OCI-LY3 (cell line): ENCODE data around the gene SH3GL3.

Experiments
- H2AFZ ChIP-seq: fragments of 200-600, 300-600 bp; shearing (Covaris generic); 2 replicates; pipeline ENCODE4 v1.6.0; 2014; ENCODE audit warnings: antibody characterized with exemption, low read depth, low read length
- H3K27ac ChIP-seq: fragments of 200-600, 300-600 bp; sonication (generic); 2 replicates; pipeline ENCODE4 v1.5.1; 2014; ENCODE audit warnings: mild to moderate bottlenecking, low read length, moderate library complexity, mixed read lengths
- H3K27me3 ChIP-seq: fragments of 200-600, 300-600 bp; sonication (generic); 2 replicates; pipeline ENCODE4 v1.6.1; 2014; ENCODE audit warnings: low read depth, low read length, mixed read lengths
- H3K36me3 ChIP-seq: fragments of 200-600, 300-600 bp; sonication (generic); replicated peaks from 2 replicates; pipeline ENCODE3; 2014; ENCODE audit warnings: low read depth, low read length, mixed read lengths
- H3K4me1 ChIP-seq: fragments of 300-600, 200-600 bp; sonication (generic); 2 replicates; pipeline ENCODE4 v1.6.1; 2014; ENCODE audit warnings: low read length, mixed read lengths
- H3K4me2 ChIP-seq: fragments of 200-600, 300-600 bp; sonication (generic); 2 replicates; pipeline ENCODE4 v1.6.1; 2014; ENCODE audit warnings: low read length, mixed read lengths
- H3K4me3 ChIP-seq: fragments of 300-600, 200-600 bp; sonication (generic); 2 replicates; pipeline ENCODE4 v1.5.1; 2014; ENCODE audit warnings: antibody characterized with exemption, mild to moderate bottlenecking, low read length, moderate library complexity
- H3K79me2 ChIP-seq: fragments of 300-600, 200-600 bp; shearing (Covaris generic); 2 replicates; pipeline ENCODE4 v1.6.1; 2014; ENCODE audit warnings: mild to moderate bottlenecking, low read length, mixed read lengths
- H3K9ac ChIP-seq: fragments of 300-600, 200-600 bp; shearing (Covaris generic); 2 replicates; pipeline ENCODE4 v1.6.0; 2014; ENCODE audit warnings: mild to moderate bottlenecking, low read length, moderate library complexity
- H3K9me3 ChIP-seq: fragments of 200-600, 300-600 bp; shearing (Covaris generic); 2 replicates; pipeline ENCODE4 v1.6.1; 2014; ENCODE audit warnings: low read length, mixed read lengths; ENCODE audit not compliant: insufficient read depth
- H4K20me1 ChIP-seq: fragments of 200-600, 300-600 bp; sonication (generic); 2 replicates; pipeline ENCODE4 v1.6.1; 2016; ENCODE audit warnings: low read length, mixed read lengths; ENCODE audit not compliant: insufficient read depth
- EZH2phosphoT487 ChIP-seq: fragments of 200-600 bp; shearing (Covaris generic); IDR thresholded peaks from 2 replicates; pipeline ENCODE4 v1.6.1; 2018; ENCODE audit warnings: antibody characterized with exemption, mixed run types, low read depth
- TF ChIP-seq, protein P1 (sequence below): fragments of 200-600, 300-600 bp; sonication (generic); IDR thresholded peaks from 2 replicates; pipeline ENCODE4 v1.5.1; 2014; ENCODE audit warnings: antibody characterized with exemption, low read length, low read depth

The SH3GL3 gene

DNA sequence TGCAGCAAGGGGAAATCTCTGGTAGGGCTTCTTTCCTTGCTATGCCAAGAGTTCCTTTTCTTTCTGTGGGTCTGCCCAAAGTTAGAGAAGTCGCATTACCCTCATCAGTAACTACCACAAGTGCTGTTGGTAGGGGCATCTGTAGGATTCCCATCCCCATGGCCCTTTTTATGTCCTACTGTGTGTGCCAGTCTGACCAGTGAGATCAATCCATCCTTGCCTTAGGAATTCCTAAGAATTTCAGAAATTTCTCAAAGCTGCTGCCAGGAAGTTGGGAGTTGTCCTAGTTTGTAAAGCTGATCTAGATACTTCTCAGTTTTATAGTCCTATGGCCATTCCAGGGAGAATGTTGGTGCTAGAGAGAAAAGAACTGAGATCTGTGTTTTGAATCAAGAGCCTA is 36.5 kb downstream of the SH3GL3 start:
- no peak overlapping the region for H3K4me2 ChIP-seq
- H3K9ac ChIP-seq, result no peak overlapping the region
- no peaks in the 10 kb centered on the region; the same call in 1 of the 2 replicates for H3K9me3 ChIP-seq
- no peak overlapping the region for H3K4me3 ChIP-seq
- no peaks in the 10 kb centered on the region for H3K79me2 ChIP-seq
- H4K20me1 ChIP-seq, result no peaks in the 10 kb centered on the region
- H3K27ac ChIP-seq, result no peak overlapping the region
- H3K4me1 ChIP-seq, result no peaks in the 10 kb centered on the region
- no peak for TF ChIP-seq EZH2phosphoT487
- TF ChIP-seq, protein P1, sequence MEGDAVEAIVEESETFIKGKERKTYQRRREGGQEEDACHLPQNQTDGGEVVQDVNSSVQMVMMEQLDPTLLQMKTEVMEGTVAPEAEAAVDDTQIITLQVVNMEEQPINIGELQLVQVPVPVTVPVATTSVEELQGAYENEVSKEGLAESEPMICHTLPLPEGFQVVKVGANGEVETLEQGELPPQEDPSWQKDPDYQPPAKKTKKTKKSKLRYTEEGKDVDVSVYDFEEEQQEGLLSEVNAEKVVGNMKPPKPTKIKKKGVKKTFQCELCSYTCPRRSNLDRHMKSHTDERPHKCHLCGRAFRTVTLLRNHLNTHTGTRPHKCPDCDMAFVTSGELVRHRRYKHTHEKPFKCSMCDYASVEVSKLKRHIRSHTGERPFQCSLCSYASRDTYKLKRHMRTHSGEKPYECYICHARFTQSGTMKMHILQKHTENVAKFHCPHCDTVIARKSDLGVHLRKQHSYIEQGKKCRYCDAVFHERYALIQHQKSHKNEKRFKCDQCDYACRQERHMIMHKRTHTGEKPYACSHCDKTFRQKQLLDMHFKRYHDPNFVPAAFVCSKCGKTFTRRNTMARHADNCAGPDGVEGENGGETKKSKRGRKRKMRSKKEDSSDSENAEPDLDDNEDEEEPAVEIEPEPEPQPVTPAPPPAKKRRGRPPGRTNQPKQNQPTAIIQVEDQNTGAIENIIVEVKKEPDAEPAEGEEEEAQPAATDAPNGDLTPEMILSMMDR, result no peak
- no peak overlapping the region for H2AFZ ChIP-seq
- H3K27me3 ChIP-seq, result peaks cover 13% of the 10 kb centered on the region; the same call in 1 of the 2 replicates
- no peaks in the 10 kb centered on the region for H3K36me3 ChIP-seq

DNA sequence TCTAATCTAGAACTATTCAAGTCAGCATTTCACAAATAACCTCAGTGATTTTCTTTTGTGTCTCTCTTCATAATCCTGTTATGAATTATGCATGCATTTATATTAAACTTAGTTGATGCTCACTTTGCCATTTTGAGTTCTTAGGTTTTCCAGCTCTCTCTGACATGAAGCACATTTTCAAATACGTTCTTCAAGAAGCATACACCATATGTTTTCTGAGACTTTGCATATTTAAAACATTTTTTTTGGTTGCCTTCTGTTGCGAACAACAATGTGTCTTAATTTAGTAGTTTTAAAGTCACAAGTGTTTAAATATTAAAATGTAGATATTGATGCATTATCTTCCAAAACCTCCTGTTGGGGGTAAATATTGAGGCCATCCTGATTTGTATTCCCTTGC is 37.5 kb downstream of the SH3GL3 start:
- no peaks in the 10 kb centered on the region; the same call in 1 of the 2 replicates for H3K9me3 ChIP-seq
- no peak overlapping the region for H3K27ac ChIP-seq
- H3K36me3 ChIP-seq, result no peaks in the 10 kb centered on the region
- H3K79me2 ChIP-seq, result no peaks in the 10 kb centered on the region
- no peak overlapping the region for H3K4me3 ChIP-seq
- H3K27me3 ChIP-seq, result peaks cover 20% of the 10 kb centered on the region; the same call in 1 of the 2 replicates
- no peak overlapping the region for H3K4me2 ChIP-seq
- H2AFZ ChIP-seq, result no peak overlapping the region
- H4K20me1 ChIP-seq, result no peaks in the 10 kb centered on the region
- H3K9ac ChIP-seq, result no peak overlapping the region
- H3K4me1 ChIP-seq, result no peaks in the 10 kb centered on the region
- TF ChIP-seq EZH2phosphoT487, result no peak
- TF ChIP-seq, protein P1, result no peak

DNA sequence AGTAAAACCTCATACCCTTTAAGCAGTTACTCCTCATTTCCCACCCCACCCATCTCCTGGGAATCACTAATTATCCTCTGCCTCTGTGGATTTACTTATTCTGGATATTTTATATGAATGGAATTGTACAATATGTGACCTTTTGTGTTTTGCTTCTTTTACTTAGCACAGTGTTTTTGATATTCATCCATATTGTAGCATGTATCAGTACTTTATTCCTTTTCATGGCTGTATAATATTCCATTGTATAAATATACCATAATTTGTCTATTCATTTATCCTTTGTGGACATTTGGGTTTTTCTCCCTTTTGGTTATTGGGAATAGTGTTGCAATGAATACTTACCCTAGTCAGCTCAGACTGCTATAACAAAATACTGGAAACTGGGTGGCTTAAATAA is 39.2 kb downstream of the SH3GL3 start:
- H3K4me2 ChIP-seq, result no peak overlapping the region
- H3K9ac ChIP-seq, result no peak overlapping the region
- no peak for TF ChIP-seq EZH2phosphoT487
- H3K79me2 ChIP-seq, result no peaks in the 10 kb centered on the region
- no peak overlapping the region for H3K27ac ChIP-seq
- H3K4me1 ChIP-seq, result no peaks in the 10 kb centered on the region
- no peak overlapping the region for H3K4me3 ChIP-seq
- H3K9me3 ChIP-seq, result no peaks in the 10 kb centered on the region; the same call in 1 of the 2 replicates
- H3K36me3 ChIP-seq, result no peaks in the 10 kb centered on the region
- H2AFZ ChIP-seq, result no peak overlapping the region
- H4K20me1 ChIP-seq, result no peaks in the 10 kb centered on the region
- peaks cover 31% of the 10 kb centered on the region; the same call in 1 of the 2 replicates for H3K27me3 ChIP-seq

DNA sequence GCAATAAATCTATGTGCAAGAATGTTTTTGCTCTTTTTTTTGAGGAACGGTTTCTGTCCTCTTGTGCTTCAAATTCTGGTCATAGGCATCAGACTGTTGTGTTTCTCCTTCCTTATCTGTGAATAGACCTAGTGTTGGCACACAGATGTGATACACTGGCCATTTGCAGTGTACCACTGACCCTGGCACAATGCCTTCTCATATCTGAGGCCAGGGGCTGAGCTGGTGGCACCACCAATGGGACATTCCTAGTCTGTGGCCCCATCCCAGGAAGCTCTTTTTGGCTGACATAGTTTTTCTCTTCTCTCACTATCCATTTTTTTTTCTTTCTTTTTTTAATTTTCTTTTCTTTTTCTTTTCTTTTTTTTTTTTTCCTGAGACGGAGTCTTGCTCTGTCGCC is 40.4 kb downstream of the SH3GL3 start:
- no peaks in the 10 kb centered on the region for H3K36me3 ChIP-seq
- no peak overlapping the region for H2AFZ ChIP-seq
- H3K4me1 ChIP-seq, result no peaks in the 10 kb centered on the region
- TF ChIP-seq, protein P1, result no peak
- TF ChIP-seq EZH2phosphoT487, result no peak
- H3K9me3 ChIP-seq, result no peaks in the 10 kb centered on the region; the same call in 1 of the 2 replicates
- H3K27ac ChIP-seq, result no peak overlapping the region
- H3K79me2 ChIP-seq, result no peaks in the 10 kb centered on the region
- no peak overlapping the region for H3K9ac ChIP-seq
- no peaks in the 10 kb centered on the region for H4K20me1 ChIP-seq
- no peak overlapping the region for H3K4me3 ChIP-seq
- H3K27me3 ChIP-seq, result peaks cover 35% of the 10 kb centered on the region; the same call in 1 of the 2 replicates
- no peak overlapping the region for H3K4me2 ChIP-seq
